ENCODE data around the gene DPF3. TPM values are rescaled to one million over a fixed set of nuclear protein-coding genes. Genes with fewer than 3 reads are reported as not detected.

Gene DPF3
- total and polyA plus RNA-seq, 4 donors: 0.17 to 3.9 (median 0.52) TPM

DNA sequence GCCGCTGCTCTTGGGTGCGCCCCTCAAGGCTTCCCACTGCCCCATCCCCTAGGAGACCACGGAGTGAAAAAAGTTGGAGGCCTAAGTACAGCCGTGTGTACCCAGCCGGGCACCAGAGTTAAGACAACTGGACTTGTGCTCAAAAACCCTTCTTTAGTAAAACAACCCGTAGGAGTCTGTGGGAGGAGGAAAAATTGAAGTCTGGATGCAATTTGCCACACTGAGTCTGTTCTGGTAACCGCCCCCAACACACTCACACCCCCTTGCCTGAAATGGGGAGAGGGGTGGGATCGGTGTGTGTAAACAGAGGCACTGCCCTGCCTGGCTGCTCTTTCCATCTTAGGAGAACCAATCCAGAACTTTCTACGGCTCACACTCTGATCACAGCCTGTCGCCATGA lies 41.7 kb downstream of the DPF3 start:
- 91 to 94% methylated on average over 10 of the region's 10 CpGs for WGBS, 2 donors
- H3K27ac ChIP-seq (ENCODE audit: low read depth in 1 of 2, low read length in 1 of 2): no peak overlapping the region
- no peak overlapping the region for H3K4me3 ChIP-seq
- H3K9me3 ChIP-seq (ENCODE audit: control insufficient read depth in 4 of 4, insufficient read depth in 3 of 4, low read length in 3 of 4): no peaks in the 10 kb centered on the region
- DNase-seq: no peak
- peaks cover 0 to 29% (median 8%) of the 10 kb centered on the region in 5 donors for H3K4me1 ChIP-seq (ENCODE audit: control insufficient read depth in 5 of 5, insufficient read depth in 5 of 5, low read length in 5 of 5)
- TF ChIP-seq, protein P1, sequence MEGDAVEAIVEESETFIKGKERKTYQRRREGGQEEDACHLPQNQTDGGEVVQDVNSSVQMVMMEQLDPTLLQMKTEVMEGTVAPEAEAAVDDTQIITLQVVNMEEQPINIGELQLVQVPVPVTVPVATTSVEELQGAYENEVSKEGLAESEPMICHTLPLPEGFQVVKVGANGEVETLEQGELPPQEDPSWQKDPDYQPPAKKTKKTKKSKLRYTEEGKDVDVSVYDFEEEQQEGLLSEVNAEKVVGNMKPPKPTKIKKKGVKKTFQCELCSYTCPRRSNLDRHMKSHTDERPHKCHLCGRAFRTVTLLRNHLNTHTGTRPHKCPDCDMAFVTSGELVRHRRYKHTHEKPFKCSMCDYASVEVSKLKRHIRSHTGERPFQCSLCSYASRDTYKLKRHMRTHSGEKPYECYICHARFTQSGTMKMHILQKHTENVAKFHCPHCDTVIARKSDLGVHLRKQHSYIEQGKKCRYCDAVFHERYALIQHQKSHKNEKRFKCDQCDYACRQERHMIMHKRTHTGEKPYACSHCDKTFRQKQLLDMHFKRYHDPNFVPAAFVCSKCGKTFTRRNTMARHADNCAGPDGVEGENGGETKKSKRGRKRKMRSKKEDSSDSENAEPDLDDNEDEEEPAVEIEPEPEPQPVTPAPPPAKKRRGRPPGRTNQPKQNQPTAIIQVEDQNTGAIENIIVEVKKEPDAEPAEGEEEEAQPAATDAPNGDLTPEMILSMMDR (IDR thresholded peaks at IDR 0.05; ENCODE audit: control extremely low read depth, extremely low read depth): no peak
- no peak overlapping the region for H3K9ac ChIP-seq (ENCODE audit: insufficient read depth in 1 of 2, low read length in 2 of 2)
- H3K27me3 ChIP-seq (ENCODE audit: control insufficient read depth in 3 of 3, insufficient read depth in 3 of 3, low read length in 2 of 3): no peaks in the 10 kb centered on the region
- ATAC-seq (ENCODE audit: insufficient read depth, low FRiP score): no peak
- H3K36me3 ChIP-seq (ENCODE audit: control insufficient read depth in 4 of 4, insufficient read depth in 4 of 4, low read length in 4 of 4): no peaks in the 10 kb centered on the region

DNA sequence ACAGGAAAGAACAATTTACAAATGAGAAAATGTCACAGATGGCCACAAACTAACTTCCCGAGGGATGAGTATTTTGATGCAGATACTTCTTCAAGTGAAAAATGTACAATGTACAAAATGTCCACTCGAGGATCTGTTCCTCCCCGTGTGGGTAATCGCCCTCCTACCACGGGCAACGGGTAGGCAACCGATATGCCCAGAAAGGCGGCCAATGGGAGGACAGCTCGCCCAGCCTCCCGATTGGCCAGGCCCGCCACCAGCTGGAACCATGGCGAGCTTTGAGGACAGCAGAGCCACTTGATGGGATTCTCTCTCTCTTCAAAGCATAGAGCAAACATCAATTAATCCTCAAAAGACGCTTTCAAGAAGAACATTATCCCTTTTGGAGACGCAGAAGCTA lies 42.3 kb downstream of the DPF3 start:
- Histone ChIP-seq H3K27me3 (ENCODE audit: control insufficient read depth in 3 of 3, insufficient read depth in 3 of 3, low read length in 2 of 3) (no peaks in the 10 kb centered on the region), H3K9me3 (ENCODE audit: control insufficient read depth in 4 of 4, insufficient read depth in 3 of 4, low read length in 3 of 4) (no peaks in the 10 kb centered on the region), H3K27ac (ENCODE audit: low read depth in 1 of 2, low read length in 1 of 2) (no peak overlapping the region), H3K4me1 (ENCODE audit: control insufficient read depth in 5 of 5, insufficient read depth in 5 of 5, low read length in 5 of 5) (peaks cover 0 to 29% (median 4%) of the 10 kb centered on the region in 5 donors), H3K9ac (ENCODE audit: insufficient read depth in 1 of 2, low read length in 2 of 2) (no peak overlapping the region), H3K4me3 (no peak overlapping the region), H3K36me3 (ENCODE audit: control insufficient read depth in 4 of 4, insufficient read depth in 4 of 4, low read length in 4 of 4) (no peaks in the 10 kb centered on the region)
- whole genome bisulfite sequencing, 2 donors: 85 to 87% methylated on average over 14 of the region's 14 CpGs
- ATAC-seq (ENCODE audit: insufficient read depth, low FRiP score): no peak
- TF ChIP-seq, protein P1 (IDR thresholded peaks at IDR 0.05; ENCODE audit: control extremely low read depth, extremely low read depth): no peak
- DNase-seq: no peak

DNA sequence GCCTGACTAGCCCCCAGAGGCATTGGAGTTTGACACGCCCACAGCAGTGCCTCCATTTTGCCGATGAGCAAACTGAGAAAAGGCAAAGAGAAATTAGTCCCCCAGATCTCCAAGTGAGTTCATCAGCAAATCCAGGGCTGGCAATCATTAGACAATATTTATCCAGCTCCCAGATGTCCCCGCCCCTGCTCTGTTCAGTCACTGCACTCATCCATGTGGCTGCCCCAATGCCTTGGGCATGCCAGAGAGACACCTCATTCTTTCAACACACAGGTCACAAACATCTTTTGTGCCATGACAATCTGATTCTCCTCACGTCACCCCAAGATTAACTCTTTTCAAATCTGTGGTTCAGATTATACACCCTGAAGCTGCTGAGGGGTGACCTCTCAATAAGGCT lies 43.5 kb downstream of the DPF3 start:
- no peak overlapping the region for H3K4me3 ChIP-seq
- H3K9ac ChIP-seq (ENCODE audit: insufficient read depth in 1 of 2, low read length in 2 of 2): no peak overlapping the region
- TF ChIP-seq, protein P1 (IDR thresholded peaks at IDR 0.05; ENCODE audit: control extremely low read depth, extremely low read depth): no peak
- DNase-seq: no peak
- no peak for ATAC-seq (ENCODE audit: insufficient read depth, low FRiP score)
- H3K27me3 ChIP-seq (ENCODE audit: control insufficient read depth in 3 of 3, insufficient read depth in 3 of 3, low read length in 2 of 3): no peaks in the 10 kb centered on the region
- H3K27ac ChIP-seq (ENCODE audit: low read depth in 1 of 2, low read length in 1 of 2): no peak overlapping the region
- 89 to 92% methylated on average over 4 of the region's 4 CpGs for WGBS, 2 donors
- peaks cover 0 to 24% (median 0%) of the 10 kb centered on the region in 5 donors for H3K4me1 ChIP-seq (ENCODE audit: control insufficient read depth in 5 of 5, insufficient read depth in 5 of 5, low read length in 5 of 5)
- no peaks in the 10 kb centered on the region for H3K9me3 ChIP-seq (ENCODE audit: control insufficient read depth in 4 of 4, insufficient read depth in 3 of 4, low read length in 3 of 4)
- H3K36me3 ChIP-seq (ENCODE audit: control insufficient read depth in 4 of 4, insufficient read depth in 4 of 4, low read length in 4 of 4): no peaks in the 10 kb centered on the region

DNA sequence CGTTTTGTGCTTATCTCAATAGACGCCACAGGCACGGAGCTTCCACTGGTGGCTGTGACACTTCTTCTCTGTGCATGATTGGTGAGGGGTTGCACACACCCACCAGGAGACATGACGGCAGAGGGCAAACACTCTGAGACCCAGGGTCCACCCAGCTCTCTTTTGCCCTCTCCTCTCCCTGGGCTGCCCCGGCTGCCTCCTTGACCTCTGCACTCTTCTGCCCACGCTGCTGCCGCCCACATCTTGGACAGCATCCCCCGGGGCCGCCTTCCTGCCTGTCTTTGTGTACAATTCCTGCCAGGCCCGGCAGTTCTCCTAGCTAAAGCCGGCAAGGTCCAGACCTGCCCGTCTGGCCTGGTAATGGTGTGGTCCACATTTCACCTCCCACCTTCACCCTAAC lies 44.7 kb downstream of the DPF3 start:
- Histone ChIP-seq H3K36me3 (ENCODE audit: control insufficient read depth in 4 of 4, insufficient read depth in 4 of 4, low read length in 4 of 4) (no peaks in the 10 kb centered on the region), H3K9ac (ENCODE audit: insufficient read depth in 1 of 2, low read length in 2 of 2) (no peak overlapping the region), H3K4me1 (ENCODE audit: control insufficient read depth in 5 of 5, insufficient read depth in 5 of 5, low read length in 5 of 5) (peaks cover 0 to 16% (median 0%) of the 10 kb centered on the region in 5 donors), H3K9me3 (ENCODE audit: control insufficient read depth in 4 of 4, insufficient read depth in 3 of 4, low read length in 3 of 4) (no peaks in the 10 kb centered on the region), H3K4me3 (no peak overlapping the region), H3K27ac (ENCODE audit: low read depth in 1 of 2, low read length in 1 of 2) (no peak overlapping the region), H3K27me3 (ENCODE audit: control insufficient read depth in 3 of 3, insufficient read depth in 3 of 3, low read length in 2 of 3) (no peaks in the 10 kb centered on the region)
- 63 to 87% methylated on average over 12 of the region's 12 CpGs for WGBS, 2 donors
- DNase-seq (no peak), ATAC-seq (ENCODE audit: insufficient read depth, low FRiP score) (no peak)
- TF ChIP-seq, protein P1 (IDR thresholded peaks at IDR 0.05; ENCODE audit: control extremely low read depth, extremely low read depth): no peak

All from lung (tissue), 12 donors.